Stimulated activated CD4-positive, alpha-beta T cell treated with anti-CD3 and anti-CD28 coated beads, Interleukin-1b, Interleukin-23, amount 100 ng/mL, for 4 hours (primary cell): Measurements from ENCODE around the gene CCDC107.

Experiments
- DNase-seq, 2 donors: peaks; one replicate each; pipeline ENCODE4 v3.0.0-alpha.2; 2020; ENCODE audit warnings: low read depth in 2 of 2

CCDC107 gene

GRCh38 chr9:35683323-35683722 lies 25.2 kb downstream of the CCDC107 start:
- no peak for DNase-seq

DNA sequence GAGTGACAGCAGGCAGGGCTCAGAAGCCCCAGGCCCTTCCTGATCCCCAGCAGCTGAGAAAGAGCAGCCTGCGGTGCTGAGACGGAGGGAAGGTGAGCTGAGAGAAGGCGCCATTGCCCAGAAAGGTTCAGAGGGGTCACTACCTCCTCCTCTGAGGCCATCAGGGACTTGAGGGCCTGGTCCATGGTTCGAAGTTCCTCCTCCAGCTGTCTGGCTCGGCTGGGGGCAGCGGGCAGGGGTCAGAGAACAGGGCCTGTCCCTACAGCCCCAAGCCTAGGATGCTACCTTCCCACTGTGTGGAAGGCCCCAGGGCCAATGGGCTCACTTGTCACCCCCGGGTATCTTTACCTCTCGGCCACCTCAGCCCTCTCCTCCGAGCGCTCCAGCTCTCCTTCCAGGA lies 26.8 kb downstream of the CCDC107 start:
- no peak for DNase-seq

DNA sequence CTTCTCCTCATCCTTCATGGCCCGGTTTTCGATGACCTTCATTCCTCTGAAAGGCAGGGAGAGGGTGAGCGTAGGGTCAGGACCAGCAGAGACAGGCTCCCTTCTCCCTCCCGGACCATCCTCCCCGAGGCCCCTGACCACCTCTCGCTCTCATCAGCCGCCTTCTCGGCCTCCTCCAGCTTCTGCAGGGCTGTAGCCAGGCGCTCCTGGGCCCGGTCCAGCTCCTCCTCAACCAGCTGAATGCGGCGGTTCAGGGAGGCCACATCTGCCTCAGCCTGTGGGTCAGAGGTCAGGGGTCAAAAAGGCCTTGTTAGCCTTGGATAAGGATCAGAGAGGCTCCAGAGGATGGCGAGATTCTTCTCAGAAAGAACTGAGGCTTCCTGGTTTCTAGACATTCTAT lies 27.4 kb downstream of the CCDC107 start:
- DNase-seq, result no peak

DNA sequence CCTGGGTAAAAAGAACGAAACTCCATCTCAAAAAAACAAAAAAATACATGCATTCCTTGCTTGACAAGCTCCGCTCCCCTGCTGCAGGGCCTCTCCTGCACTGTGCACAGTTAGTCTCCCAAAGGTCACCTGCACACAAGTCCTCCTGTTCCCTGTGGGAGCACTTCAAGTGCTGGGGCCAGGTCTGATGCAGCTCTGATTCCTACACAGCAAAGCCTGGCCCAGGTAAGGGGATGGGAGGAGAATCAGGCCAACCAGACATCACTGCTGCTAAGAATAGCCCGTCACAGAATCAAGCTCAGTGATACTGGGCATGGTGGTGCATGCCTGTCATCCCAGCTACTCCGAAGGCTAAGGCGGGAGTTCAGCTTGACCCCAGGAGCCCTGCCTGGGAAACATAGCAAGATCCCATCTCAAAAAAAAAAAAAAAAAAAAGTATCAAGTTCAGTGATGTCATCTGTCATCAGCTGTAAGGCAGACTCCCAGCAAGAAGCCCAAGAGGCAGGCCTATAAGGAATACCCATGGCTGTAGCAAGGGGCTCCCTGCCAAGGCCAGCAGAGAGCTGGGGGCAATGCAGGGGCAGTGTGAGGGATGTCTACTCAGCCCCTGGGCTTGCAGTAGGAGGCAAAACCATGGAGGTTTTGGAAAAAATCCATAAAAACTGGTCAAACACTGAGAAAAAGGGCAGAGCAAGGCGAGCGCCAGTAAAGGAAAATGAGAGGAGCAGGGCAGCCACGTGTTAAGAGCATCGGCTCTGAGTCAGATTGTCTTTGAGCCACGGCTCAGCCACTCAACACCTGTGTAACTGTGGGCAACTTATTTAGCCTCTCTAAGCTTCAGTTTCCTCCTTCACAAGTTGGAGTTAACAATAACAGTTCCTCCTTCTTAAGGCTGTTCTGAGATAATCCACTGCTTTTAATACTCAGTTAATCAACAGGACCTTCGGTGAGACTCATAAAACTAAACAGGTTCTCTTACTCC lies 28.4 kb downstream of the CCDC107 start:
- no peak for DNase-seq

- DNase-seq, result no peak
These were observed 29.2 kb downstream of the CCDC107 start for GRCh38 chr9:35687306-35687705.

- DNase-seq, result no peak
These were observed 30.0 kb downstream of the CCDC107 start for GRCh38 chr9:35687972-35688557.

- DNase-seq, result no peak
These were observed 30.8 kb downstream of the CCDC107 start for GRCh38 chr9:35688558-35689541.

DNA sequence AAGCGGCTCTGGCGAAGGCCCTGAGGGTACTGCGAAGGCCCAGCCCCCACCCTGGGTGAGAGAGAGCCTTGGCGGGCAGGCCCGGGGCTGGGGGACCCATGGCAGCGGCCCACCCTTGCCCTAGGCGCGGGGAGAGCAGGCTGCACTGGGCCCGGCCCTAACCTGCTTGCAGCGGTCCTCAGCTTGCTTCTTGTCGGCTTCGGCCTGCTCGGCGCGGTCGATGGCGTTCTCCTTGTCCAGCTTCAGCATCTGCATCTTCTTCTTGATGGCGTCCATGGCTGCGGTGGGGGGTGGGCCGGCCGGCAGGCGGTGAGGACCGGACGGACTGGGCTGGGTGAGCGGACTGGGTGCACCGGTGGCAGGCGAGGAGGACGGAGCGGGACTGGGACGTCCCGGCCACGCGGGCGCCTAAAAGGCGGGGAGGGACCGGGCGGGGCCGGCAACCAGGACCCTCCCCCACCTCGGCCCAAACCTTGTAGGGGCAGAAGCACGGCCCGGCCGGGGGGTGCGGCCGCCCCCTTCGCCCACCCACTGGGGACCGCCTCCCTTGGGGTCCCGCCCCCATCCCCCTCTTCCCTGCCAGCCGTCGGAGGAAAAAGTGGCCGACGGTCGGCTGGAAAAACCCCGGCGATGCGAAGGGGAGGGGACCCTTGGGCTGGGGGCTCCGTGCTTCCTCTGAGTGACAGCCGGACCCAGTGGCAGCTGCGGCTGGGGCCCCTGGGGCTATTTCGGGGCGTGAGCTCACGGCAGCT lies 31.6 kb downstream of the CCDC107 start, which contains the start of gene TPM2:
TSS of gene TPM2 (minus strand) at position 384 of the 752 bp plus-strand sequence. CDS start at position 276, 108 bp downstream.
- DNase-seq, result no peak

- no peak for DNase-seq
These were observed 32.2 kb downstream of the CCDC107 start for GRCh38 chr9:35690294-35690613.

DNA sequence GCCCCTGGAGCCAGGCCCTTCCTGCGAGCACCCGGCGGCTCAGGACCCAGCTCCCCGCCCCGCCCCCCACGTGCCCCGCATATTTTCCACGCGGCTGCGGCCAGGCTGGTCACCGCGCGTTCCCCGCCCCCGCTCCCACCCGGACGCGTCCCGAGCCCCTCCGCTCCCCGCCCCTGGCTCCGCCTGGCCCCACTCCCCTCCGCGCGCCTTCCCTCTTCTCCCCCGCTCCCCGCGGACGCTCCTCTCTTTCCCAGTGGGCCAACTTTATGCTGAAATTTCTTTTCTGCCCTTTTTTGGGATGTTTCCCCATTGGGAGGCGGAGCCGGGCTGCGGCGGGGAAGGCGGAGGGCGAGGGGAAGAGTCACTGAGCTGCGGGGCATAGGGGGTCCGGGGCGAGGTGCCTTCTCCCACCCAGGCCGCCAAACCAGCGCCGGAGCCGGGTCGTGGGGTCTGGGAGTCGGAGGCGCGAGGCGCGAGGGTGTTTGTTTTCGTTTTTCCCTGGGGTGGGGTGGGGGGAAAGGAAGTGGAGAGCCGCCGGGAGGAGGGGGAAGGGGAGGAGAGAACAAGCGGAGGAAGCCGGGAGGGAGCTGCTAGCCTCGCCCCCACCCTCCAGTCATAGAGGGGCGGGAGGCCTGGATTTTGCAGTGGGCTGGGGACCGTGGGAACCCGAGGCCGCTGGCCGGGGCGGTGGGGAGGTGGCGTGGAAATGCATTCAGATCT lies 32.7 kb downstream of the CCDC107 start:
- peak in 1 of 2 donors; percentile 36 for DNase-seq

DNA sequence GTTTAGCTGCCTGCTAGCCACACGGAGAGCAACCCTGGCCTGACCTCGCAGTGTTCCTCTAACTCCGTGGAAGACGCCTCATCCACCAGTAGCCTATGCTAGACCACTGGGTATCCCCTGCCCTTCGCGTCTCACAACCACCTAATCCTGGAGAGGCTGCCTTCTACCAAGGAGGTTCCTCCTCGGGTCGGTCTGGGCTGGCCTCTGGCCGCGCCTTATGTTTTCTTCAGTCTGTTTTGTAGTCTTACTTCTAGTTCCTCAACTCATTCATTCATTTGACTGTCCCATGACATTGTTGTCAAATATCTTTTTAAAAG lies 33.2 kb downstream of the CCDC107 start:
- no peak for DNase-seq

GRCh38 chr9:35691757-35692301 lies 33.7 kb downstream of the CCDC107 start:
- DNase-seq, result no peak

DNA sequence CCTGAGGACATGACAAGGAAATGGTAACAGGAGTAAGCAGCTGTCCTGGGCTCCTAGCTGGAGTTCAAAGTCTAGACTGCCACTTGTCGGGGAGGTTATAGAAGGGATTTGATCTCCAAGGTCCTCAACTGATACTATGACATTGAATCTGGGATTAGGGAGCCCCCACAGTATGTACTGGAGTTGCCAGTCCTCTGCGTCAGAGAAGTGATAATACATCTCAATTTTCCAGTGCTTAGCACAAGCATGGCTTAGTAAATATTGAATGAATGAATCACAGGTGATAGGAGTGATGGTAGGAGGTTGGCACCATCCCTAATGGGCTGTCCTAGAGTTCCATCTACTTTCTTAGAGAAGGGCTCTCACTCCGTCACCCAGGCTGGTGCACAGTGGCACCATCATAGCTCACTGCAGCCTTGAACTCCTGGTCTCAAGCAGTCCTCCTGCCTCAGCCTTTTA lies 37.9 kb downstream of the CCDC107 start:
- no peak for DNase-seq

- DNase-seq, result peak; percentile 33 to 34
These were observed 38.6 kb downstream of the CCDC107 start for GRCh38 chr9:35696520-35697215.

- no peak for DNase-seq
These were observed 39.4 kb downstream of the CCDC107 start for GRCh38 chr9:35697486-35697885.

DNA sequence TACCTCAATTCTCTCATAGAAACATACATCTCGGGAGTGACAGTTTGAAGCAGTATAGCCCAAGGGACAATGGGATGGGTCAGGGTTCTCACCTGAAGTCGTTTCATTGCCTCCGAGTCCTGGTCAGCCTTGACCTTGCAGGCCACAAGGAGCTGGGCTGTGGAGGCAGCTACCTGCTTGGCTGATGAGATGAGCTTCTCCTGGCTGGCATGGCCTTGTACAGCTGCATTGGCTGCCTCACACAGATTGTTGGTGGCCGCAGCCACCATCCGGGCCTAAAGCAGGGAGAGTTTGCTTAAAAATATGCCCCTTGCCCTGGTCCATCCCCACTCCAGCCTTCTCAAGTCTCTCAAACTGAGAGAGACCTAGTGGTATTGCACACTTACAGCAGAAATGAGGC lies 40.1 kb downstream of the CCDC107 start:
- DNase-seq, result no peak

GRCh38 chr9:35700031-35700430 lies 41.9 kb downstream of the CCDC107 start:
- no peak for DNase-seq

GRCh38 chr9:35700942-35701341 lies 42.9 kb downstream of the CCDC107 start:
- no peak for DNase-seq

GRCh38 chr9:35702696-35703095 lies 44.6 kb downstream of the CCDC107 start:
- no peak for DNase-seq
